Thyroid gland (tissue), 4 donors: ENCODE data around the gene MRPL36. TPM values are rescaled to one million over a fixed set of nuclear protein-coding genes. Genes with fewer than 3 reads are reported as not detected.

Experiments used
- DNase-seq, 2 donors: peaks; one replicate each; pipeline ENCODE4 v3.0.0-alpha.2; 2019
- H3K27ac ChIP-seq, 3 donors: fragments of 200-600 bp; sonication (generic); 1 replicate in 2 of 3; 2 replicates in 1 of 3; pipeline ENCODE4 v1.5.1; 2016 to 2019; ENCODE audit warnings: mild to moderate bottlenecking in 1 of 3, moderate library complexity in 1 of 3
- H3K27me3 ChIP-seq: fragments of 200-600 bp; sonication (generic); one replicate; pipeline ENCODE4 v1.5.1; 2019
- H3K36me3 ChIP-seq, 2 donors: fragments of 200-600 bp; sonication (generic); one replicate each; pipeline ENCODE4 v1.5.1; 2016 to 2019
- H3K4me1 ChIP-seq, 2 donors: fragments of 200-600 bp; sonication (generic); one replicate each; pipeline ENCODE4 v1.5.1; 2017 to 2019
- H3K4me3 ChIP-seq, 3 donors: fragments of 200-600 bp; sonication (generic); replicated peaks in 1 of 3; 1 replicate in 2 of 3; 2 replicates in 1 of 3; pipeline ENCODE4 v1.5.1; 2016; ENCODE audit warnings: mild to moderate bottlenecking in 1 of 3
- H3K9me3 ChIP-seq: fragments of 200-600 bp; sonication (generic); one replicate; pipeline ENCODE4 v1.5.1; 2017
- CTCF ChIP-seq, 6 experiments: fragments of 200-600 bp in 3 of 6; fragments of 450-650 bp in 3 of 6; sonication (generic) in 3 of 6; IDR thresholded peaks; one replicate each; pipeline ENCODE4 v1.5.1; 2016 to 2019; ENCODE audit warnings: antibody characterized with exemption in 6 of 6, mild to moderate bottlenecking in 2 of 6, inconsistent platforms in 1 of 6, moderate library complexity in 1 of 6
- POLR2A ChIP-seq, 2 donors: fragments of 450-650 bp; IDR thresholded peaks; one replicate each; pipeline ENCODE4 v1.6.1; 2017; ENCODE audit warnings: antibody characterized with exemption in 2 of 2, mild to moderate bottlenecking in 2 of 2, moderate library complexity in 1 of 2
- WGBS, 2 donors: methylation state at CpG; one replicate each; pipeline ENCODE4 v1.1.5; 2017; 5-methylcytosine and 5-hydroxymethylcytosine counted together
- intact Hi-C: fragments of 100-400 bp; cut with DNase I; formaldehyde crosslinking; loops from one replicate; pipeline ENCODE4 v1.15.1; 2023
- total RNA-seq, 4 donors: library from RNA; depleted of rRNA; stranded (reverse); fragments of >200 nt; gene quantifications; one replicate each; pipeline ENCODE4 v1.2.3, GENCODE V29; 2016

Gene MRPL36
- total RNA-seq, 4 donors from 2014 or later: 10.4 to 41.7 (median 33.6) TPM

DNA sequence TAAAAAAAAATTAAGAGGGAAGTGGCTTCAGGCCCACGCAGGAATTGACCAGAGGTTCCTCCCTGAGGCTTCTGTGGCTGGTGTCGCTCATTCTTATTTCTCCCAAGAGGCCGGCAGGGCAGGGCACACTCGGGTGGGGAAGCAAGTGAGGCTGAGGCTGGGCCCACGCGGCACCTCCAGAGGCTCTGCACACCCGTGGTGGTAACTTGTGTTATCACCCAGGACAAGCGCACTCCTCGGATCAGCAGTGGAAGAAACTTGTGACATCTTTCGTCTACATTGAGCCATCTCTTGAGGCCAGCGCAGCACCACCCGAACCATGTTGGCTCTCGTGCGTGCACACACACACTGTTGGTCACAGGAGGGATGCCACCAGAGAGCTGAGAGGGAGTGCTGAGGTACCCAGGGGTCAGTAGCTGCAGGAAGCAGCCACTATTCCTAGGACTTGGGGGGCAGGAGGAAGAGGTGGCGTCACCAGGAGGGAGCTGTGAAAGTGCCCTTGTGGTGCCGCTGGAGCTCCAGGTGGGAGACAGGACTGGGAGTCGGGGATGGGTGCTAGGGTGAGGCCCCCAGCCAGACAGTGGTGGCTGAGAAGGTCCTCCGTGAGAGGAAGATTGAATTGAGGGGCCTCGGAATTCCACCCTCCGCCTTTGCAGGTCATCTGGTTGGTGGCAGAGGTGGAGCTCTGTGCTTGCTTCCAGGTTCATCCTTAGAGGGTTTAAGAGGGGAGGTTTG lies 8.0 kb upstream of the MRPL36 start:
- TF ChIP-seq CTCF (IDR thresholded peaks at IDR 0.05) (no peak), POLR2A (IDR thresholded peaks at IDR 0.05) (no peak)
- Histone ChIP-seq H3K27me3 (no peaks in the 10 kb centered on the region), H3K9me3 (no peaks in the 10 kb centered on the region), H3K4me1 (peaks cover 0 to 2% of the 10 kb centered on the region in 2 donors), H3K36me3 (peaks cover 57 to 67% of the 10 kb centered on the region in 2 donors), H3K27ac (no peak overlapping the region), H3K4me3 (no peak overlapping the region)
- no peak for DNase-seq
- intact Hi-C loops: no loop called here
- 89 to 94% methylated on average over 13 to 20 of the region's 20 CpGs for WGBS, 2 donors

- Histone ChIP-seq H3K36me3 (peaks cover 55 to 64% of the 10 kb centered on the region in 2 donors), H3K9me3 (no peaks in the 10 kb centered on the region), H3K27me3 (no peaks in the 10 kb centered on the region), H3K4me1 (peaks cover 0 to 8% of the 10 kb centered on the region in 2 donors), H3K27ac (no peak overlapping the region), H3K4me3 (no peak overlapping the region)
- WGBS, 2 donors: 89 to 90% methylated on average over 16 of the region's 16 CpGs
- intact Hi-C loops: no loop called here
- DNase-seq: no peak
- TF ChIP-seq CTCF (IDR thresholded peaks at IDR 0.05) (no peak), POLR2A (IDR thresholded peaks at IDR 0.05) (no peak)
Measured at GRCh38 chr5:1806974-1807373, 7.3 kb upstream of the MRPL36 start.

DNA sequence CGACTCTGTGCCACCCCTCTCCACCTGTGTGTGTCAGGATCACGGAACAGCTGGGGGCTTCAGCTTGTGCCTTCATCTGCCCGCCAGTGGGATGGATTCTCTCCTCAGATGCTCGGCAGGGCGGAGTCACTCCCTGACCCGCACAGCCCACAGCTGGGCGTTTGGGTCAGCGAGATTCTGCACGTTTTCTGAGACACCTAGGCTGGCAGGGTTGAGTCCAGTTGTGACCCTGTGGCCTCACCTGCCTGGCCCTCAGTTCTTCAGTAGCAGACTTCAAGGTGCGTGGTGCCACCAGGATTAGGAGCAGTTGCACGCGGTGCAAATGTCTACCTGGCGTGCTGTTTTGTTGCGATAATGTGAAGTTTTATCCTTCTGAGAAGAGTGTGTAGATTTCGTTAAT lies 6.6 kb upstream of the MRPL36 start:
- Histone ChIP-seq H3K36me3 (peaks cover 49 to 57% of the 10 kb centered on the region in 2 donors), H3K9me3 (no peaks in the 10 kb centered on the region), H3K4me3 (no peak overlapping the region), H3K27me3 (no peaks in the 10 kb centered on the region), H3K27ac (no peak overlapping the region), H3K4me1 (peaks cover 0 to 10% of the 10 kb centered on the region in 2 donors)
- intact Hi-C loops: no loop called here
- WGBS, 2 donors: 87 to 90% methylated on average over 15 of the region's 15 CpGs
- DNase-seq: no peak
- TF ChIP-seq CTCF (IDR thresholded peaks at IDR 0.05): no peak
- no peak for TF ChIP-seq POLR2A (IDR thresholded peaks at IDR 0.05)

DNA sequence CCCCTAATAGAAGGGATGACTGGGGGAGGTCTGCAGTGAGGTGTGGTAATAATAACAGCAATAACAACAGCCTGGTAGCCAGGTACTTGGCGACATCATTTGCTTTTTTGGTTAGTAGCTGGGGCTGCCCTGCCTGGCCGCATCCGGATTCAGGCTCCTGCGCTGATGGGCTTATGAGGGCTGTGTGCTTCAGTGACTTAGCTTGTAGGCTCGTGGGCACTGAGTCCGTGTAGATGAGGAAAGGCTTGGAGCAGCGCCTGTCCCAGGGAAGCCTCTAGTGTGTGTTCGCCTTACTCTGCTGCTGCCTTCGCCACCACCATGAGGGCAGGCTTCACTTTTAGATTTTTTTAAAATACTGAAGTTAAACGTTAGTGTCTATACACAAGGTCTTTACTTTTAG lies 6.1 kb upstream of the MRPL36 start:
- H3K27ac ChIP-seq: no peak overlapping the region
- intact Hi-C loops: no loop called here
- H3K9me3 ChIP-seq: no peaks in the 10 kb centered on the region
- WGBS, 2 donors: 89 to 92% methylated on average over 10 of the region's 10 CpGs
- peaks cover 46 to 52% of the 10 kb centered on the region in 2 donors for H3K36me3 ChIP-seq
- no peak overlapping the region for H3K4me3 ChIP-seq
- no peaks in the 10 kb centered on the region for H3K27me3 ChIP-seq
- no peak for DNase-seq
- H3K4me1 ChIP-seq: peaks cover 0 to 10% of the 10 kb centered on the region in 2 donors
- TF ChIP-seq CTCF (IDR thresholded peaks at IDR 0.05): no peak
- no peak for TF ChIP-seq POLR2A (IDR thresholded peaks at IDR 0.05)

DNA sequence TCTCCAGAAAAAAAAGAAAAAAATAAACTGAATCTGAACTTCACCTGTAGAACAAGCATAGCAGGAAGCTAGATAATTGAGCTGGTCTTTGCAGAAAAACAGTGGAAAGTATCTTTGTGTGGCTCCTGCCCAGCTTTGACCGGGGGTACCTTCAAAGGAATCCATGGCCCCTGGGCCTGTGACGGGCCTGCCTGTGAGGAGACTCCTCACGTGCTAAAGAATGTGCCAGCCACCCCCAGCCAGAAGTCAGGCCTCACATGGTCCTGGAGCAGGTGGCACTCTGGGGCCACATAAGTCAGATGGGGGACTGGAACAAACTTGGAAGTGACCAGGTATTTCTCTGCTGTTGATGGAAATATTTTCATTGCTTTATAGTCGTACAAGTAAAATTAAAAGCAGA lies 5.7 kb upstream of the MRPL36 start:
- DNase-seq: no peak
- intact Hi-C loops: no loop called here
- H3K36me3 ChIP-seq: peaks cover 46 to 49% of the 10 kb centered on the region in 2 donors

More for the DNA sequence above, 5.7 kb upstream of the MRPL36 start:
- Histone ChIP-seq H3K4me3 (no peak overlapping the region), H3K27ac (no peak overlapping the region), H3K4me1 (peaks cover 0 to 10% of the 10 kb centered on the region in 2 donors), H3K9me3 (no peaks in the 10 kb centered on the region), H3K27me3 (no peaks in the 10 kb centered on the region)
- TF ChIP-seq POLR2A (IDR thresholded peaks at IDR 0.05): no peak
- no peak for TF ChIP-seq CTCF (IDR thresholded peaks at IDR 0.05)
- 92 to 95% methylated on average over 4 of the region's 4 CpGs for WGBS, 2 donors
